Transverse colon (tissue), 4 donors: ENCODE data around the gene MTF1. TPM values are rescaled to one million over a fixed set of nuclear protein-coding genes. Genes with fewer than 3 reads are reported as not detected.

Experiments
- DNase-seq: peaks from one replicate; pipeline ENCODE4 v3.0.0-alpha.2; 2019
- H3K27ac ChIP-seq, 4 donors: fragments of 200-600 bp; sonication (generic); 2 replicates each; pipeline ENCODE4 v1.5.1; 2016 to 2018; ENCODE audit warnings: inconsistent platforms in 4 of 4
- H3K27me3 ChIP-seq: fragments of 200-600 bp; sonication (generic); 2 replicates; pipeline ENCODE4 v1.5.1; 2017; ENCODE audit warnings: inconsistent platforms
- H3K36me3 ChIP-seq, 4 donors: fragments of 200-600 bp; sonication (generic); 2 replicates each; pipeline ENCODE4 v1.5.1; 2017 to 2019; ENCODE audit warnings: inconsistent platforms in 4 of 4
- H3K4me1 ChIP-seq, 4 donors: fragments of 200-600 bp; sonication (generic); 2 replicates each; pipeline ENCODE4 v1.5.1; 2017 to 2020; ENCODE audit warnings: inconsistent platforms in 4 of 4
- H3K4me3 ChIP-seq, 4 donors: fragments of 200-600 bp; sonication (generic); 1 replicate in 1 of 4; 2 replicates in 3 of 4; pipeline versions ENCODE4 v1.5.1 to v1.6.1; 2017 to 2019; ENCODE audit warnings: inconsistent platforms in 4 of 4
- H3K9me3 ChIP-seq, 2 donors: fragments of 200-600 bp; sonication (generic); 2 replicates each; pipeline ENCODE4 v1.5.1; 2017 to 2019; ENCODE audit warnings: inconsistent platforms in 2 of 2
- EP300 ChIP-seq: sonication (generic); formaldehyde crosslinking; IDR thresholded peaks from one replicate; pipeline ENCODE4 v1.6.1; 2017; ENCODE audit warnings: antibody characterized with exemption, low read depth
- POLR2A ChIP-seq: fragments of 450-650 bp; IDR thresholded peaks from one replicate; pipeline ENCODE4 v1.6.1; 2016; ENCODE audit warnings: antibody characterized with exemption, mild to moderate bottlenecking, moderate library complexity
- POLR2AphosphoS5 ChIP-seq, 3 donors: sonication (generic); formaldehyde crosslinking; IDR thresholded peaks; one replicate each; pipeline ENCODE4 v1.6.1; 2016; ENCODE audit warnings: antibody characterized with exemption in 3 of 3
- WGBS, 2 donors: methylation state at CpG; one replicate each; pipeline ENCODE4 v1.1.5; 2018; ENCODE audit warnings: low coverage in 1 of 2; 5-methylcytosine and 5-hydroxymethylcytosine counted together
- in situ Hi-C, 4 donors: fragments of 200-750 bp; cut with MboI; loops; one replicate each; pipeline versions ENCODE4 v1.15.0 to v1.15.1; 2017; ENCODE audit warnings: low sequenced_read_pairs in 3 of 4, low pct_ligation_motif_present in 1 of 4, low pct_unique_long_range_greater_than_20kb in 1 of 4
- intact Hi-C: fragments of 100-400 bp; cut with DNase I; formaldehyde crosslinking; loops from one replicate; pipeline ENCODE4 v1.15.1; 2023; ENCODE audit warnings: low total_unique reads
- total RNA-seq, 4 donors: library from RNA; depleted of rRNA; stranded (reverse); fragments of >200 nt; gene quantifications; one replicate each; pipeline ENCODE4 v1.1.0, GENCODE V29; 2016
- TF ChIP-seq, protein P1 (sequence below), 5 experiments: fragments of 200-600 bp in 3 of 5; fragments of 450-650 bp in 2 of 5; sonication (generic) in 3 of 5; IDR thresholded peaks; 1 replicate in 2 of 5; 2 replicates in 3 of 5; pipeline ENCODE4 v1.5.1; 2016 to 2017; ENCODE audit warnings: antibody characterized with exemption in 5 of 5, inconsistent platforms in 3 of 5, mild to moderate bottlenecking in 2 of 5, moderate library complexity in 1 of 5

MTF1 gene
- total RNA-seq, 4 donors from 2014 or later = 2.2 to 20.2 (median 9.3) TPM

DNA sequence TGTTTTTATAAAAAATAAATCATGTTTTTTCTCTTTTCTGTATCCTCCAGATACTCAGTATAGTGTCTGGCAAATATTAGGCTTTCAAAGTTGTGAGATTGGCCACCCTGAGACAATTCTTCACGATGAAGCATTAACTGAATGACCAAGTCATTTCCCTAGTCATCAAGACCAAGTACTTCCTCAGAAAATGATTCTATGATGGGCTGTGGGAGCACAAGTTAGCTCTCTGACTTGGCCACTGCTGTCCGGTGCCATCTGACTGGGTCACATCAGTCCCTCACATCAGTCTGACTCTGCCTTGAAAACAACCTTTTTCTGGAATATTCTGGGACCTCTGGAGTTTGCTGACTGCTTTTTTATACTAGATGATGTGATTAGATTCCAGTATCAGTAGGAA is 37.9 kb downstream of the MTF1 start:
- H3K4me1 ChIP-seq = peaks cover 0 to 6% (median 0%) of the 10 kb centered on the region in 4 donors
- intact Hi-C loops = no loop called here
- no peak for DNase-seq
- peaks cover 0 to 36% (median 18%) of the 10 kb centered on the region in 4 donors for H3K36me3 ChIP-seq
- no peak for TF ChIP-seq POLR2AphosphoS5 (IDR thresholded peaks at IDR 0.05)
- TF ChIP-seq, protein P1, sequence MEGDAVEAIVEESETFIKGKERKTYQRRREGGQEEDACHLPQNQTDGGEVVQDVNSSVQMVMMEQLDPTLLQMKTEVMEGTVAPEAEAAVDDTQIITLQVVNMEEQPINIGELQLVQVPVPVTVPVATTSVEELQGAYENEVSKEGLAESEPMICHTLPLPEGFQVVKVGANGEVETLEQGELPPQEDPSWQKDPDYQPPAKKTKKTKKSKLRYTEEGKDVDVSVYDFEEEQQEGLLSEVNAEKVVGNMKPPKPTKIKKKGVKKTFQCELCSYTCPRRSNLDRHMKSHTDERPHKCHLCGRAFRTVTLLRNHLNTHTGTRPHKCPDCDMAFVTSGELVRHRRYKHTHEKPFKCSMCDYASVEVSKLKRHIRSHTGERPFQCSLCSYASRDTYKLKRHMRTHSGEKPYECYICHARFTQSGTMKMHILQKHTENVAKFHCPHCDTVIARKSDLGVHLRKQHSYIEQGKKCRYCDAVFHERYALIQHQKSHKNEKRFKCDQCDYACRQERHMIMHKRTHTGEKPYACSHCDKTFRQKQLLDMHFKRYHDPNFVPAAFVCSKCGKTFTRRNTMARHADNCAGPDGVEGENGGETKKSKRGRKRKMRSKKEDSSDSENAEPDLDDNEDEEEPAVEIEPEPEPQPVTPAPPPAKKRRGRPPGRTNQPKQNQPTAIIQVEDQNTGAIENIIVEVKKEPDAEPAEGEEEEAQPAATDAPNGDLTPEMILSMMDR (IDR thresholded peaks at IDR 0.05) = no peak
- TF ChIP-seq POLR2A = no peak
- no peak for TF ChIP-seq EP300
- in situ Hi-C loops = no loop called here
- H3K9me3 ChIP-seq = no peaks in the 10 kb centered on the region
- no peak overlapping the region for H3K4me3 ChIP-seq
- 88 to 93% methylated on average over 1 to 2 of the region's 2 CpGs for WGBS, 2 donors
- H3K27me3 ChIP-seq = no peaks in the 10 kb centered on the region
- no peak overlapping the region for H3K27ac ChIP-seq

DNA sequence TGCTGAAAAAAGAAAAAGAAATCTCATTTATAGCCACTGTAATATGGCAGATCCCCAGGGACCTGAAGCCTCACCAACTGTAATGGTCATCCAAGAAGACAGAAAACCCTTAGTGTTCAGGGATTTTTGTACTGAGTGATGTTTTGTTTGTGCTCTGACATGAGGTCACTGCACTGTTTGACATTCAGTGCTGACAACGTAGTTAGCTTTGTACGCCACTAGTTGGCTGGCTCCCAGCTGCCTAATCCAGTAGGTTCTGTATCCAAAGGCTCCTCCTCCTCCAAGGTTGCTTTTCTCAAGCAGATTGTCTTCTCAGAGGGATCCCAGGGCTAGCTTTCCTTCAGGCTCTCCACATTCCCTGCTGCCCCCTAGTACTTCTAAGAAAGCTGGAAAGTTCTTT is 41.9 kb downstream of the MTF1 start:
- DNase-seq = no peak
- Histone ChIP-seq H3K9me3 (no peaks in the 10 kb centered on the region), H3K27ac (no peak overlapping the region), H3K4me3 (no peak overlapping the region), H3K4me1 (peaks cover 0 to 6% (median 0%) of the 10 kb centered on the region in 4 donors), H3K36me3 (peaks cover 0 to 40% (median 16%) of the 10 kb centered on the region in 4 donors), H3K27me3 (no peaks in the 10 kb centered on the region)
- WGBS, 2 donors = 32% methylated on average over 2 of the region's 2 CpGs; no CpG with 5 or more reads in 1 of the 2 donors
- intact Hi-C loops = no loop called here
- TF ChIP-seq EP300 = no peak
- in situ Hi-C loops = no loop called here

DNA sequence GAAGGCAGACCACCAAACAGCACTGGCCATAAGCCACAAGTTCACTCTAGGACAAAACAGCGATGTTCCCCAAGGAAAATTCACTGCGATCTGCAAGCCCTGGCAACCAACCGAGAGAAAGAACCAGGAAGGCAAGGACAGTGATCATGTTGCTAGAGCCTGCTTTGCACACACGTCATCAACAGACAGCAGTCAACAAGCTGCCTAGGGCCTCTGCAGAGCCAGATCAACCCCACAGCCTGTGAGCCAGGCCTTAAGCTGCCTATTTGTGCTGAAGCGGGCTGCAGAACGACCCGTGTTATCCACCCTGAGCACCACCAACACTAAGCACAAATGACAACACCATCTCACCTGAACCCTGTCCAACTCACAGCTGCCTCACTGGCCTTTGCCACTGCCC is 45.1 kb downstream of the MTF1 start:
- in situ Hi-C loops = no loop called here

DNA sequence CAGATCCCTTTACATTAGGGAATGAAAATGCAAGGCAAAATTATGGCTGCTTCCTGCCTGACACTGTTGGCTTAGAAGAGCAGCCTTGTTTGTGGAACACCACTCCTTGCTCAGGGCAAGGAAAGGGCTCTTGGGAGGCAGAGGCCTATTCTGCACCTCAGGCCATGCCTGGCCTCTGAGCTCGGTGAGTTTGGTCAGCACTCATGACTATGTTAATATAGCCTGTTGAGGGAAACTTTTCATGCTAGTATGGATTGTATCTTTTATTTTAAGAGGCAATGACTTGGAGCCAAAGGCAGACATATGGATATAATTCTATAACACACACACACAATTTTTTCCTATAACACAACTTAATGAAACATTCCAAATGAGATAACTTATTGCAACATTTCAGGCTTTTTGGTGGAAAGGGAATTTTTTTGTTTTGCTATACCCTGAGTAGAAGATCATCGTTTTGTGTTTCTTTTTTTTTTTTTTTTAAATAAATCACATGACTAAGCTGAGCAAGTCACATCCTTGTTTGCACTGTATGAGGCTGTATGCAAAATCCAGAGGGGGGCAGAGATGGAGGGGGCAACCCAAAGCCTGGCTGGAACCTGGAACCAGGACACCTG is 45.8 kb downstream of the MTF1 start:
- TF ChIP-seq EP300 (no peak), POLR2AphosphoS5 (IDR thresholded peaks at IDR 0.05) (no peak), POLR2A (no peak)
- TF ChIP-seq, protein P1 (IDR thresholded peaks at IDR 0.05) = no peak
- intact Hi-C loops = loop anchor here (5.0 kb wide), 1 partner anchor 301 kb away; the partner anchor contains the start of gene MEAF6
- in situ Hi-C loops = no loop called here
- no peak for DNase-seq
- Histone ChIP-seq H3K36me3 (peaks cover 0 to 21% (median 6%) of the 10 kb centered on the region in 4 donors), H3K4me3 (no peak overlapping the region), H3K9me3 (no peaks in the 10 kb centered on the region), H3K27me3 (no peaks in the 10 kb centered on the region), H3K27ac (no peak overlapping the region), H3K4me1 (peaks cover 5 to 26% (median 8%) of the 10 kb centered on the region in 4 donors)
- 65 to 79% methylated on average over 1 to 2 of the region's 2 CpGs for WGBS, 2 donors

More for the DNA sequence above, 45.1 kb downstream of the MTF1 start:
- TF ChIP-seq POLR2A = no peak
- TF ChIP-seq, protein P1 (IDR thresholded peaks at IDR 0.05) = no peak
- no peak for TF ChIP-seq POLR2AphosphoS5 (IDR thresholded peaks at IDR 0.05)
- TF ChIP-seq EP300 = no peak
- DNase-seq = no peak
- no peaks in the 10 kb centered on the region for H3K27me3 ChIP-seq
- no peak overlapping the region for H3K4me3 ChIP-seq
- peaks cover 1 to 20% (median 2%) of the 10 kb centered on the region in 4 donors for H3K4me1 ChIP-seq
- WGBS, 2 donors = 92 to 100% methylated on average over 2 to 7 of the region's 7 CpGs
- H3K36me3 ChIP-seq = peaks cover 0 to 21% (median 6%) of the 10 kb centered on the region in 4 donors
- intact Hi-C loops = loop anchor here (5.0 kb wide), 1 partner anchor 302 kb away; the partner anchor contains the start of gene MEAF6
- H3K9me3 ChIP-seq = no peaks in the 10 kb centered on the region
- no peak overlapping the region for H3K27ac ChIP-seq
